ENCODE data around the gene STK4. TPM values are rescaled to one million over a fixed set of nuclear protein-coding genes. Genes with fewer than 3 reads are reported as not detected.

Gene STK4
- total RNA-seq, 1 donor from 2014 or later = 25.3 TPM

DNA sequence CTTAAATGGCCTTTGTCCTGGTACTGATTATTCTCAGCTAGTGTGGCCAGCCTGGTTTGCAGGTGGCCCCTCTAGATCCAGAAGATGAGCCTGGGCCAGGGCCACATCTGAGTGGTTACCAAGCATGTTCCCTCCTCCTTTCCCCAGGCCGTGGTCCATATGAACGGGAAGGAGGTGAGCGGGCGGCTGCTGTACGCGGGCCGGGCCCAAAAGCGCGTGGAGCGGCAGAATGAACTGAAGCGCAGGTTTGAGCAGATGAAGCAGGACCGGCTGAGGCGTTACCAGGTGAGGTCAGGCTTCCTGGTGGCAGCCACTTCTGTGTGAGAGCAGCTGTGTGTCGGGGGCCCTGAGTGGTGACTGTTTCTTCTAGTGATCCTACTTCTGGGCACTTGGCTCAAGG lies 44.9 kb upstream of the STK4 start:
- Mint-ChIP-seq H3K4me3 (ENCODE audit: unreplicated experiment) (no peak overlapping the region), H3K27me3 (ENCODE audit: unreplicated experiment) (no peaks in the 10 kb centered on the region), H3K36me3 (ENCODE audit: unreplicated experiment) (peaks cover 17% of the 10 kb centered on the region), H3K4me1 (ENCODE audit: unreplicated experiment) (no peaks in the 10 kb centered on the region), H3K27ac (ENCODE audit: unreplicated experiment) (no peak overlapping the region), H3K9me3 (ENCODE audit: unreplicated experiment) (no peaks in the 10 kb centered on the region)
- no peak for DNase-seq (ENCODE audit: extremely low spot score, unreplicated experiment)
- TF ChIP-seq, protein P1, sequence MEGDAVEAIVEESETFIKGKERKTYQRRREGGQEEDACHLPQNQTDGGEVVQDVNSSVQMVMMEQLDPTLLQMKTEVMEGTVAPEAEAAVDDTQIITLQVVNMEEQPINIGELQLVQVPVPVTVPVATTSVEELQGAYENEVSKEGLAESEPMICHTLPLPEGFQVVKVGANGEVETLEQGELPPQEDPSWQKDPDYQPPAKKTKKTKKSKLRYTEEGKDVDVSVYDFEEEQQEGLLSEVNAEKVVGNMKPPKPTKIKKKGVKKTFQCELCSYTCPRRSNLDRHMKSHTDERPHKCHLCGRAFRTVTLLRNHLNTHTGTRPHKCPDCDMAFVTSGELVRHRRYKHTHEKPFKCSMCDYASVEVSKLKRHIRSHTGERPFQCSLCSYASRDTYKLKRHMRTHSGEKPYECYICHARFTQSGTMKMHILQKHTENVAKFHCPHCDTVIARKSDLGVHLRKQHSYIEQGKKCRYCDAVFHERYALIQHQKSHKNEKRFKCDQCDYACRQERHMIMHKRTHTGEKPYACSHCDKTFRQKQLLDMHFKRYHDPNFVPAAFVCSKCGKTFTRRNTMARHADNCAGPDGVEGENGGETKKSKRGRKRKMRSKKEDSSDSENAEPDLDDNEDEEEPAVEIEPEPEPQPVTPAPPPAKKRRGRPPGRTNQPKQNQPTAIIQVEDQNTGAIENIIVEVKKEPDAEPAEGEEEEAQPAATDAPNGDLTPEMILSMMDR (IDR thresholded peaks at IDR 0.05) = no peak

DNA sequence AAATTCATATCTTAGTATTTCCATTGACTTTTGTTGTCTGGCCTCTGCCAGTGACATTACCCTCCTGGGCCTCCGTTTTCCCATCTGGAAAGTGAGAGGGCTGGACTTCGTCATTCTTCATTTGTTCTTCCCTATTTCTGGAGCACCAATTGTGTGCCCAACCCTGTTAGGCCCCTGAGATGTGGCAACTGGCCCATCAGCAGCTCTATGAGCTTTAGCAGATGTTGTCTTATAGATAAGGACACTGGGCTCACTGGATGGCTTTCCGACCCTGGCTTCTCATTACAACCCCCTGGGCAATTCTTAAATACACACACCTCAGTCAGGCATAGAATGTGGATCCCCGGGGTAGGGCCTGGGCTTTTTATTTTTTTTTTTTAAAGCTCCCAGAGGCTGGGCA lies 41.8 kb upstream of the STK4 start:
- Mint-ChIP-seq H3K4me3 (ENCODE audit: unreplicated experiment) (no peak overlapping the region), H3K27ac (ENCODE audit: unreplicated experiment) (no peak overlapping the region), H3K9me3 (ENCODE audit: unreplicated experiment) (no peaks in the 10 kb centered on the region), H3K36me3 (ENCODE audit: unreplicated experiment) (peaks cover 9% of the 10 kb centered on the region), H3K4me1 (ENCODE audit: unreplicated experiment) (no peaks in the 10 kb centered on the region), H3K27me3 (ENCODE audit: unreplicated experiment) (no peaks in the 10 kb centered on the region)
- TF ChIP-seq, protein P1 (IDR thresholded peaks at IDR 0.05) = no peak
- DNase-seq (ENCODE audit: extremely low spot score, unreplicated experiment) = no peak

DNA sequence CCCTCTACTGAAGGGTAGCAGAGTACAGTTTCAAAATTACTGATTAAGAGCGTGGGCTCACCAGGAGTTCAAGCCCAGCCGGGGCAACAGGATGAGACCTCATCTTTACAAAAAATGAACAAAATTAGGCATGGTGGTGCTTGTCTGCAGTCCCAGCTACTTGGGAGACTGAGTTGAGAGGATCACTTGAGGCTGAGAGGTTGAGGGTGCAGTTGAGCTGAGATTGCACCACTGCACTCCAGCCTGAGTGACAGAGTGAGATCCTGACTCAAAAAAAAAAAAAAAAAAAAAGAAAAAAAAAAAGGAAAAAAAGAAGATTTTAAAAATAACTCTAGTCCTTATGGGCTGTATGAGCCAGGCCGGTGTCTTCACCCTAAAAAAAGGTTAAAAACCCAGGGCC lies 37.7 kb upstream of the STK4 start:
- H3K4me3 Mint-ChIP-seq (ENCODE audit: unreplicated experiment) = no peak overlapping the region
- no peak for DNase-seq (ENCODE audit: extremely low spot score, unreplicated experiment)
- H3K36me3 Mint-ChIP-seq (ENCODE audit: unreplicated experiment) = peaks cover 10% of the 10 kb centered on the region
- H3K27ac Mint-ChIP-seq (ENCODE audit: unreplicated experiment) = no peak overlapping the region
- H3K27me3 Mint-ChIP-seq (ENCODE audit: unreplicated experiment) = no peaks in the 10 kb centered on the region
- no peaks in the 10 kb centered on the region for H3K4me1 Mint-ChIP-seq (ENCODE audit: unreplicated experiment)
- TF ChIP-seq, protein P1 (IDR thresholded peaks at IDR 0.05) = no peak
- H3K9me3 Mint-ChIP-seq (ENCODE audit: unreplicated experiment) = no peaks in the 10 kb centered on the region

DNA sequence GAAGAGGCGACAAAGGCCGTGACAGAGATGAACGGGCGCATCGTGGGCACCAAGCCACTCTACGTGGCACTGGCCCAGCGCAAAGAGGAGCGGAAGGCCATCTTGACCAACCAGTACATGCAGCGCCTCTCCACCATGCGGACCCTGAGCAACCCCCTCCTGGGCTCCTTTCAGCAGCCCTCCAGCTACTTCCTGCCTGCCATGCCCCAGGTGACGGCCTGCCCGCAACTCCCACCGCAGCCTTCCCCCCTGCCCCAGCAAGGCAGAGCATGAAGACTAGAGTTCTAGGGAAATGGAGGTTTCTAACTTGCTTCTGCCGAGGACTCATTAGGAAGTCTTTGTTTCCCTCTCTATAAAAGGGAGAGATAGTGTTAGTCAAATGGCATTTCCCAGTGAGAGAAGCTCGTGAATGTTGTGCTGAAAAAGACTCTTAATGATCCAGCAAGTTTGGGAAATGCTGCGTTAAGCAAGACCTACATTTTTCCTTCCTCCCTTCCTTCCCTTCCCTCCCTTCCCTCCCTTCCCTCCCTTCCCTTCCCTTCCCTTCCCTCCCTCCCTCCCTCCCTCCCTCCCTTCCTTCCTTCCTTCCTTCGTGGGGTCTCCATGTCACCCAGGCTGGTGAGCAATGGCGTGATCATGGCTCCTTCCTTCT lies 35.7 kb upstream of the STK4 start:
- Mint-ChIP-seq H3K4me1 (ENCODE audit: unreplicated experiment) (no peaks in the 10 kb centered on the region), H3K27me3 (ENCODE audit: unreplicated experiment) (no peaks in the 10 kb centered on the region), H3K27ac (ENCODE audit: unreplicated experiment) (no peak overlapping the region), H3K4me3 (ENCODE audit: unreplicated experiment) (no peak overlapping the region), H3K9me3 (ENCODE audit: unreplicated experiment) (no peaks in the 10 kb centered on the region), H3K36me3 (ENCODE audit: unreplicated experiment) (peaks cover 6% of the 10 kb centered on the region)
- TF ChIP-seq, protein P1 (IDR thresholded peaks at IDR 0.05) = no peak
- no peak for DNase-seq (ENCODE audit: extremely low spot score, unreplicated experiment)

DNA sequence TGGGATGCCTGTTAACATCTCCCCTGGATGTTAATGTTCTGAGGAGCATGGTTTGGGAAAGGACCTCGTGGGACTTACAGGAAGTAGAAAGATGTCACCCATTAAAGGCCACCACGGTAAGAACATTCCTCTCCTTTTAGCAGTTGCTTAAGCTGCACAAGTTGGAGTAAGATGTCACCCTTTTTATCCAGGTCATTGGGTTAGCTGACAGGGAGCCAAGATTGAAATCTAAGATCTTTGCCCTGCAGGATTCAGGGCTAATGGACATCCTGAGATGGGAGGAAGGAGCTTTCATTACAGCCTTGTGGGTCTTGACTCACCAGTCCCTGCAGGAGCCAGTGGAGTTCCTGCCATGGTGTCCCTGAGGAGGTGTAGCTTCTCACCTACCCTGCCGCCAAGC lies 34.4 kb upstream of the STK4 start:
- TF ChIP-seq, protein P1 (IDR thresholded peaks at IDR 0.05) = no peak
- Mint-ChIP-seq H3K9me3 (ENCODE audit: unreplicated experiment) (no peaks in the 10 kb centered on the region), H3K27me3 (ENCODE audit: unreplicated experiment) (no peaks in the 10 kb centered on the region), H3K36me3 (ENCODE audit: unreplicated experiment) (peaks cover 10% of the 10 kb centered on the region), H3K27ac (ENCODE audit: unreplicated experiment) (no peak overlapping the region), H3K4me1 (ENCODE audit: unreplicated experiment) (no peaks in the 10 kb centered on the region), H3K4me3 (ENCODE audit: unreplicated experiment) (no peak overlapping the region)
- no peak for DNase-seq (ENCODE audit: extremely low spot score, unreplicated experiment)

Measured in osteocyte (in vitro differentiated cells).